Endothelial cell of umbilical vein (primary cell): Measurements from ENCODE around the gene DNHD1. TPM values are rescaled to one million over a fixed set of nuclear protein-coding genes. Genes with fewer than 3 reads are reported as not detected.

Experiments
- BruUV-seq: library from RNA; stranded (reverse); fragments of 400-500 nt; replicated peaks from 2 replicates; lab custom pipeline; 2021; lab: Mats Ljungman, UMichigan
- CTCF ChIA-PET: fragments of 300-600, 350-600 bp; sonication (Branson Sonifier 250); formaldehyde crosslinking; loops from one replicate; lab custom pipeline; 2021; ENCODE audit warnings: antibody characterized with exemption, inconsistent platforms; lab: Charles Lee
- POLR2A ChIA-PET: fragments of 300-600, 350-600 bp; sonication (Branson Sonifier 250); formaldehyde crosslinking; loops from one replicate; lab custom pipeline; 2021; ENCODE audit warnings: antibody characterized with exemption, inconsistent platforms; lab: Charles Lee
- DNase-seq: peaks from one replicate; pipeline ENCODE4 v3.0.0-alpha.2; 2011; ENCODE audit warnings: low read depth, low spot score
- FAIRE-seq: peaks from 2 replicates; lab custom pipeline; 2011; peaks lifted over from hg19 to GRCh38; lab: Jason Lieb, UNC
- H2AFZ ChIP-seq: 2 replicates; pipeline ENCODE4 v1.6.0; 2012; ENCODE audit warnings: low read depth, low read length, control low read depth, inconsistent platforms
- H3K27ac ChIP-seq: 2 replicates; pipeline ENCODE4 v1.5.1; 2011; ENCODE audit warnings: low read depth, mild to moderate bottlenecking, control low read depth, low read length, moderate library complexity; ENCODE audit not compliant: insufficient read depth
- H3K27me3 ChIP-seq, 2 experiments: 2 replicates each; pipeline versions ENCODE4 v1.6.0 to v1.6.1; 2011; ENCODE audit warnings: low read length in 2 of 2, mixed read lengths in 1 of 2; ENCODE audit not compliant: control insufficient read depth in 2 of 2, insufficient read depth in 2 of 2
- H3K36me3 ChIP-seq, 2 experiments: 2 replicates in 1 of 2; 3 replicates in 1 of 2; pipeline ENCODE4 v1.5.1; 2011; ENCODE audit warnings: low read length in 2 of 2, mild to moderate bottlenecking in 1 of 2, moderate library complexity in 1 of 2; ENCODE audit not compliant: control insufficient read depth in 2 of 2, insufficient read depth in 2 of 2; ENCODE audit errors: extremely low read depth in 1 of 2
- H3K4me1 ChIP-seq: 3 replicates; pipeline ENCODE4 v1.5.1; 2011; ENCODE audit warnings: mild to moderate bottlenecking, low read length; ENCODE audit not compliant: control insufficient read depth, insufficient read depth; ENCODE audit errors: extremely low read depth
- H3K4me2 ChIP-seq: 2 replicates; pipeline ENCODE4 v1.6.1; 2011; ENCODE audit warnings: low read length, control low read depth, mixed read lengths; ENCODE audit not compliant: insufficient read depth
- H3K4me3 ChIP-seq, 3 experiments: fragments of 200-600 bp in 1 of 3; sonication (generic), shearing (Covaris generic) in 1 of 3; replicated peaks in 1 of 3; 2 replicates each; pipeline ENCODE4 v1.5.1; 2011 to 2016; ENCODE audit warnings: control low read depth in 3 of 3, low read length in 3 of 3, mild to moderate bottlenecking in 2 of 3, inconsistent platforms in 1 of 3, low read depth in 1 of 3, moderate library complexity in 1 of 3; ENCODE audit not compliant: insufficient read depth in 1 of 3
- H3K79me2 ChIP-seq: 2 replicates; pipeline ENCODE4 v1.6.0; 2012; ENCODE audit warnings: low read length, inconsistent platforms; ENCODE audit not compliant: control insufficient read depth, insufficient read depth
- H3K9ac ChIP-seq: replicated peaks from 2 replicates; pipeline ENCODE3; 2011; ENCODE audit warnings: low read length, control low read depth; ENCODE audit not compliant: insufficient read depth; ENCODE audit errors: extremely low read depth
- H3K9me1 ChIP-seq: replicated peaks from 3 replicates; pipeline ENCODE4 v1.6.0; 2011; ENCODE audit warnings: mild to moderate bottlenecking, low read length; ENCODE audit not compliant: control insufficient read depth, insufficient read depth; ENCODE audit errors: extremely low read depth
- H3K9me3 ChIP-seq: replicated peaks from 2 replicates; pipeline ENCODE4 v1.5.1; 2012; ENCODE audit warnings: low read length, inconsistent platforms; ENCODE audit not compliant: control insufficient read depth, insufficient read depth
- H4K20me1 ChIP-seq: replicated peaks from 2 replicates; pipeline ENCODE3; 2011; ENCODE audit warnings: mild to moderate bottlenecking, low read length; ENCODE audit not compliant: control insufficient read depth, insufficient read depth; ENCODE audit errors: extremely low read depth
- EZH2 ChIP-seq: IDR thresholded peaks from 2 replicates; pipeline ENCODE4 v1.6.1; 2012; ENCODE audit warnings: borderline replicate concordance, low read depth, mild to moderate bottlenecking, moderate library complexity, low read length, inconsistent platforms; ENCODE audit not compliant: severe bottlenecking
- FOS ChIP-seq: IDR thresholded peaks from 2 replicates; pipeline ENCODE4 v1.6.1; 2011; ENCODE audit warnings: mild to moderate bottlenecking, low read length, moderate library complexity, borderline replicate concordance; ENCODE audit not compliant: insufficient read depth
- GATA2 ChIP-seq: IDR thresholded peaks from 2 replicates; pipeline ENCODE4 v1.7.0; 2011; ENCODE audit warnings: low read depth, mild to moderate bottlenecking, moderate library complexity, mixed read lengths, low read length; ENCODE audit not compliant: insufficient read length, insufficient read depth
- JUN ChIP-seq: IDR thresholded peaks from 2 replicates; pipeline ENCODE4 v1.6.1; 2011; ENCODE audit warnings: borderline replicate concordance, low read depth; ENCODE audit not compliant: insufficient read length, insufficient read depth
- MYC ChIP-seq: IDR thresholded peaks from one replicate; pipeline ENCODE4 v1.6.1; 2011; ENCODE audit warnings: mild to moderate bottlenecking, low read depth, low read length
- POLR2A ChIP-seq: IDR thresholded peaks from 2 replicates; pipeline ENCODE4 v1.6.1; 2012; ENCODE audit warnings: low read depth, mild to moderate bottlenecking, control low read depth, low read length
- POLR2AphosphoS5 ChIP-seq: IDR thresholded peaks from 2 replicates; pipeline ENCODE4 v1.6.1; 2012; ENCODE audit warnings: low read depth, mild to moderate bottlenecking, control low read depth, low read length, moderate library complexity; ENCODE audit not compliant: insufficient read depth
- dilution Hi-C: fragments of 300-500 bp; cut with MboI; formaldehyde crosslinking; loops from one replicate; pipeline ENCODE4 v1.15.0; 2019; ENCODE audit warnings: low sequenced_read_pairs; ENCODE audit not compliant: extremely low pct_ligation_motif_present
- intact Hi-C: fragments of 100-400 bp; cut with micrococcal nuclease; formaldehyde crosslinking; loops from one replicate; pipeline ENCODE4 v1.10.0; 2022
- polyA plus RNA-seq, 4 experiments: library from polyadenylated mRNA; depleted of rRNA in 3 of 4; stranded (reverse) in 3 of 4; unstranded in 1 of 4; fragments of >200 nt; gene quantifications; 2 replicates each; pipeline versions ENCODE4 v1.2.1 to v1.2.3, GENCODE V29; 2011 to 2012; ENCODE audit warnings: missing spikeins in 1 of 4
- total RNA-seq: library from RNA; stranded (reverse); gene quantifications from 2 replicates; pipeline ENCODE4 v1.2.3, GENCODE V29; 2021
- TF ChIP-seq, protein P1 (sequence below): IDR thresholded peaks from 2 replicates; pipeline ENCODE4 v1.6.1; 2011; ENCODE audit not compliant: insufficient read depth, insufficient read length
- TF ChIP-seq, protein P2 (sequence below), 2 donors: IDR thresholded peaks; 1 replicate in 1 of 2; 2 replicates in 1 of 2; pipeline ENCODE4 v1.5.1; 2011; ENCODE audit warnings: low read length in 2 of 2, mild to moderate bottlenecking in 2 of 2, moderate library complexity in 2 of 2, control low read depth in 1 of 2, inconsistent platforms in 1 of 2, low read depth in 1 of 2; ENCODE audit not compliant: insufficient read depth in 1 of 2; ENCODE audit errors: extremely low read depth in 1 of 2

DNHD1 gene
- total and polyA plus RNA-seq, 2 donors (not counting 3 experiments of a cell fraction or from before 2014, with no cell fraction given): 3.7 to 8.6 TPM

DNA sequence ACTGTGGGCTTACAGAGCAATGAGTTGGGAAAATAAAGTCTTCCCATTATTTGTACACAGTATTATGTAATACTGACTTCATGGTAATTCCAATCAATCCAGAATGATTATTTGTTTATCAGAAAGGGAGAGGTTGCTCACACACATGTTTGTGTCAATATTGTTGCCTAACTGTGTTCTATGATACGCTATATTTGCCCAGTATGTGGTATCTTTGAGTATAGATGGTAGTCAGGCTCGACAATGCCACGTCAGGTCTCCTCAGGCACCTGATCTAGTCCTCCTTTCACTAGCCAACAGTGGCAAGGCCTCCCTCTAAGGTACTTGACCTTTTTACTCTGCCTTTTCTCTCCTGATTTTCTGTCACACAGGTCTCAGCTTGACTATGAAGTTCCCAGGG is 5.3 kb downstream of the DNHD1 start:
- Histone ChIP-seq H3K9me3 (no peaks in the 10 kb centered on the region), H3K9ac (no peak overlapping the region), H3K36me3 (peaks cover 0 to 2% of the 10 kb centered on the region in 2 experiments), H3K27ac (no peak overlapping the region), H3K9me1 (no peaks in the 10 kb centered on the region), H3K4me3 (no peak overlapping the region), H2AFZ (no peak overlapping the region), H3K4me2 (no peak overlapping the region), H3K4me1 (no peaks in the 10 kb centered on the region), H3K27me3 (no peaks in the 10 kb centered on the region), H4K20me1 (no peaks in the 10 kb centered on the region), H3K79me2 (no peaks in the 10 kb centered on the region)
- no TSS peak for BruUV-seq
- FAIRE-seq: no peak
- no peak for TF ChIP-seq FOS
- POLR2A ChIA-PET: no interaction called here
- CTCF ChIA-PET: interaction anchor here (1.5 to 1.7 kb wide), 2 partner anchors 59 to 123 kb away, joined by 3 to 7 read pairs; no protein-coding TSS in a partner anchor
- dilution Hi-C loops (no loop called here), intact Hi-C loops (no loop called here)
- DNase-seq: no peak

DNA sequence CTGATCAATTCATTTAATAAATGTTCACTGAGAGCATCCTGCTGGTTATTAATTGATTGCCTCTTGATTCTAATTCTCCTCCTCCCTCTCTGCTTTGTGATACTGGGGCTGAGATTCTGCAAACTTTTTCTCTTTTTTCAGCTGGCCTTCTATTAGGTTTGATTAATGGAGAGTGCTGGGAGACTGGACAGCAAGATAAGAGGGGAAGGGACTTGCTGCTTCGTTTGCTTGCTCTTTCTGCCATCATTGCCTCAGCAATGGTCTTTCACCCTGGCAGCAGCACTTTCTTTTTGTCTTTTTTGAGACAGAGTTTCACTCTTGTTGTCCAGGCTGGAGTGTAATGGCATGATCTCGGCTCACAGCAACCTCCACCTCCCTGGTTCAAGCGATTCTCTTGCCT is 7.1 kb downstream of the DNHD1 start:
- no peak overlapping the region for H3K4me2 ChIP-seq
- no peak for DNase-seq
- ChIA-PET CTCF (interaction anchor here (1.0 to 5.9 kb wide), 10 partner anchors 9 to 141 kb away, joined by 3 to 180 read pairs (median 8); partner anchors contain the start of genes ARFIP2, DNHD1, HPX and SMPD1), POLR2A (no interaction called here)
- no peaks in the 10 kb centered on the region for H3K79me2 ChIP-seq
- TF ChIP-seq GATA2: no peak
- TF ChIP-seq JUN: no peak
- TF ChIP-seq MYC: no peak
- no peak for TF ChIP-seq POLR2A
- TF ChIP-seq, protein P1, sequence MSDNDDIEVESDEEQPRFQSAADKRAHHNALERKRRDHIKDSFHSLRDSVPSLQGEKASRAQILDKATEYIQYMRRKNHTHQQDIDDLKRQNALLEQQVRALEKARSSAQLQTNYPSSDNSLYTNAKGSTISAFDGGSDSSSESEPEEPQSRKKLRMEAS: no peak
- no peak for TF ChIP-seq EZH2
- TF ChIP-seq POLR2AphosphoS5: no peak
- TF ChIP-seq FOS: no peak
- TF ChIP-seq, protein P2, sequence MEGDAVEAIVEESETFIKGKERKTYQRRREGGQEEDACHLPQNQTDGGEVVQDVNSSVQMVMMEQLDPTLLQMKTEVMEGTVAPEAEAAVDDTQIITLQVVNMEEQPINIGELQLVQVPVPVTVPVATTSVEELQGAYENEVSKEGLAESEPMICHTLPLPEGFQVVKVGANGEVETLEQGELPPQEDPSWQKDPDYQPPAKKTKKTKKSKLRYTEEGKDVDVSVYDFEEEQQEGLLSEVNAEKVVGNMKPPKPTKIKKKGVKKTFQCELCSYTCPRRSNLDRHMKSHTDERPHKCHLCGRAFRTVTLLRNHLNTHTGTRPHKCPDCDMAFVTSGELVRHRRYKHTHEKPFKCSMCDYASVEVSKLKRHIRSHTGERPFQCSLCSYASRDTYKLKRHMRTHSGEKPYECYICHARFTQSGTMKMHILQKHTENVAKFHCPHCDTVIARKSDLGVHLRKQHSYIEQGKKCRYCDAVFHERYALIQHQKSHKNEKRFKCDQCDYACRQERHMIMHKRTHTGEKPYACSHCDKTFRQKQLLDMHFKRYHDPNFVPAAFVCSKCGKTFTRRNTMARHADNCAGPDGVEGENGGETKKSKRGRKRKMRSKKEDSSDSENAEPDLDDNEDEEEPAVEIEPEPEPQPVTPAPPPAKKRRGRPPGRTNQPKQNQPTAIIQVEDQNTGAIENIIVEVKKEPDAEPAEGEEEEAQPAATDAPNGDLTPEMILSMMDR (IDR thresholded peaks at IDR 0.05; ENCODE audit: extremely low read depth in 1 of 2, insufficient read depth in 1 of 2, low read depth in 1 of 2, low read length in 2 of 2): no peak
- H3K27ac ChIP-seq: no peak overlapping the region
- no peaks in the 10 kb centered on the region for H3K36me3 ChIP-seq
- H3K9me3 ChIP-seq: no peaks in the 10 kb centered on the region
- no peaks in the 10 kb centered on the region for H4K20me1 ChIP-seq
- H3K4me1 ChIP-seq: no peaks in the 10 kb centered on the region
- no peaks in the 10 kb centered on the region for H3K27me3 ChIP-seq
- no peak overlapping the region for H2AFZ ChIP-seq
- no peak for FAIRE-seq
- no peaks in the 10 kb centered on the region for H3K9me1 ChIP-seq
- no TSS peak for BruUV-seq
- no peak overlapping the region for H3K9ac ChIP-seq
- intact Hi-C loops (no loop called here), dilution Hi-C loops (no loop called here)
- H3K4me3 ChIP-seq: no peak overlapping the region
